Measurements from ENCODE around the gene PINK1.

Gene PINK1

GRCh38 chr1:20640183-20640597 is 6.9 kb downstream of the PINK1 start:
- H3K4me1 ChIP-seq (ENCODE audit: control insufficient read depth in 5 of 5, insufficient read depth in 5 of 5, low read length in 5 of 5) = peaks cover 0 to 4% (median 0%) of the 10 kb centered on the region in 5 donors

GRCh38 chr1:20641975-20642374 is 8.7 kb downstream of the PINK1 start:
- no peaks in the 10 kb centered on the region for H3K27me3 ChIP-seq (ENCODE audit: control insufficient read depth in 5 of 5, insufficient read depth in 4 of 5, low read length in 5 of 5)
- peaks cover 11 to 91% (median 82%) of the 10 kb centered on the region in 5 donors for H3K36me3 ChIP-seq (ENCODE audit: control insufficient read depth in 5 of 5, insufficient read depth in 5 of 5, low read length in 5 of 5)
- no peaks in the 10 kb centered on the region for H3K9me3 ChIP-seq (ENCODE audit: control insufficient read depth in 5 of 5, low read length in 5 of 5)
- no peak overlapping the region for H3K4me3 ChIP-seq (ENCODE audit: low read depth in 1 of 5, low read length in 5 of 5)
- H3K4me1 ChIP-seq (ENCODE audit: control insufficient read depth in 5 of 5, insufficient read depth in 5 of 5, low read length in 5 of 5) = no peaks in the 10 kb centered on the region
- no peak overlapping the region for H3K27ac ChIP-seq (ENCODE audit: low read depth, low read length)
- H3K9ac ChIP-seq (ENCODE audit: low read length in 5 of 5) = no peak overlapping the region

More at GRCh38 chr1:20640183-20640597, 6.9 kb downstream of the PINK1 start:
- Histone ChIP-seq H3K36me3 (ENCODE audit: control insufficient read depth in 5 of 5, insufficient read depth in 5 of 5, low read length in 5 of 5) (peaks cover 11 to 86% (median 79%) of the 10 kb centered on the region in 5 donors), H3K27me3 (ENCODE audit: control insufficient read depth in 5 of 5, insufficient read depth in 4 of 5, low read length in 5 of 5) (no peaks in the 10 kb centered on the region), H3K27ac (ENCODE audit: low read depth, low read length) (no peak overlapping the region), H3K4me3 (ENCODE audit: low read depth in 1 of 5, low read length in 5 of 5) (no peak overlapping the region), H3K9me3 (ENCODE audit: control insufficient read depth in 5 of 5, low read length in 5 of 5) (no peaks in the 10 kb centered on the region), H3K9ac (ENCODE audit: low read length in 5 of 5) (no peak overlapping the region)

GRCh38 chr1:20643080-20643479 is 9.8 kb downstream of the PINK1 start:
- Histone ChIP-seq H3K27me3 (ENCODE audit: control insufficient read depth in 5 of 5, insufficient read depth in 4 of 5, low read length in 5 of 5) (no peaks in the 10 kb centered on the region), H3K27ac (ENCODE audit: low read depth, low read length) (no peak overlapping the region), H3K4me3 (ENCODE audit: low read depth in 1 of 5, low read length in 5 of 5) (no peak overlapping the region), H3K4me1 (ENCODE audit: control insufficient read depth in 5 of 5, insufficient read depth in 5 of 5, low read length in 5 of 5) (no peaks in the 10 kb centered on the region), H3K36me3 (ENCODE audit: control insufficient read depth in 5 of 5, insufficient read depth in 5 of 5, low read length in 5 of 5) (peaks cover 11 to 87% (median 76%) of the 10 kb centered on the region in 5 donors), H3K9me3 (ENCODE audit: control insufficient read depth in 5 of 5, low read length in 5 of 5) (no peaks in the 10 kb centered on the region), H3K9ac (ENCODE audit: low read length in 5 of 5) (no peak overlapping the region)

GRCh38 chr1:20644416-20644815 is 11.2 kb downstream of the PINK1 start:
- no peak overlapping the region for H3K4me3 ChIP-seq (ENCODE audit: low read depth in 1 of 5, low read length in 5 of 5)
- peaks cover 11 to 87% (median 76%) of the 10 kb centered on the region in 5 donors for H3K36me3 ChIP-seq (ENCODE audit: control insufficient read depth in 5 of 5, insufficient read depth in 5 of 5, low read length in 5 of 5)
- no peak overlapping the region for H3K27ac ChIP-seq (ENCODE audit: low read depth, low read length)
- H3K27me3 ChIP-seq (ENCODE audit: control insufficient read depth in 5 of 5, insufficient read depth in 4 of 5, low read length in 5 of 5) = no peaks in the 10 kb centered on the region
- H3K4me1 ChIP-seq (ENCODE audit: control insufficient read depth in 5 of 5, insufficient read depth in 5 of 5, low read length in 5 of 5) = no peaks in the 10 kb centered on the region
- no peaks in the 10 kb centered on the region for H3K9me3 ChIP-seq (ENCODE audit: control insufficient read depth in 5 of 5, low read length in 5 of 5)
- H3K9ac ChIP-seq (ENCODE audit: low read length in 5 of 5) = no peak overlapping the region

GRCh38 chr1:20645414-20645813 is 12.2 kb downstream of the PINK1 start:
- Histone ChIP-seq H3K9ac (ENCODE audit: low read length in 5 of 5) (no peak overlapping the region), H3K4me3 (ENCODE audit: low read depth in 1 of 5, low read length in 5 of 5) (no peak overlapping the region), H3K27ac (ENCODE audit: low read depth, low read length) (no peak overlapping the region), H3K9me3 (ENCODE audit: control insufficient read depth in 5 of 5, low read length in 5 of 5) (no peaks in the 10 kb centered on the region), H3K27me3 (ENCODE audit: control insufficient read depth in 5 of 5, insufficient read depth in 4 of 5, low read length in 5 of 5) (no peaks in the 10 kb centered on the region), H3K36me3 (ENCODE audit: control insufficient read depth in 5 of 5, insufficient read depth in 5 of 5, low read length in 5 of 5) (peaks cover 15 to 89% (median 77%) of the 10 kb centered on the region in 5 donors), H3K4me1 (ENCODE audit: control insufficient read depth in 5 of 5, insufficient read depth in 5 of 5, low read length in 5 of 5) (no peaks in the 10 kb centered on the region)

- Histone ChIP-seq H3K4me3 (ENCODE audit: low read depth in 1 of 5, low read length in 5 of 5) (no peak overlapping the region), H3K36me3 (ENCODE audit: control insufficient read depth in 5 of 5, insufficient read depth in 5 of 5, low read length in 5 of 5) (peaks cover 14 to 87% (median 77%) of the 10 kb centered on the region in 5 donors), H3K9me3 (ENCODE audit: control insufficient read depth in 5 of 5, low read length in 5 of 5) (no peaks in the 10 kb centered on the region), H3K27me3 (ENCODE audit: control insufficient read depth in 5 of 5, insufficient read depth in 4 of 5, low read length in 5 of 5) (no peaks in the 10 kb centered on the region), H3K27ac (ENCODE audit: low read depth, low read length) (no peak overlapping the region), H3K9ac (ENCODE audit: low read length in 5 of 5) (no peak overlapping the region), H3K4me1 (ENCODE audit: control insufficient read depth in 5 of 5, insufficient read depth in 5 of 5, low read length in 5 of 5) (no peaks in the 10 kb centered on the region)
These were observed 15.2 kb downstream of the PINK1 start for GRCh38 chr1:20648438-20648837.

GRCh38 chr1:20648946-20649345 is 15.7 kb downstream of the PINK1 start:
- H3K27me3 ChIP-seq (ENCODE audit: control insufficient read depth in 5 of 5, insufficient read depth in 4 of 5, low read length in 5 of 5) = no peaks in the 10 kb centered on the region
- H3K4me1 ChIP-seq (ENCODE audit: control insufficient read depth in 5 of 5, insufficient read depth in 5 of 5, low read length in 5 of 5) = peaks cover 0 to 1% (median 0%) of the 10 kb centered on the region in 5 donors
- no peak overlapping the region for H3K27ac ChIP-seq (ENCODE audit: low read depth, low read length)
- no peak overlapping the region for H3K9ac ChIP-seq (ENCODE audit: low read length in 5 of 5)
- no peaks in the 10 kb centered on the region for H3K9me3 ChIP-seq (ENCODE audit: control insufficient read depth in 5 of 5, low read length in 5 of 5)
- no peak overlapping the region for H3K4me3 ChIP-seq (ENCODE audit: low read depth in 1 of 5, low read length in 5 of 5)
- peaks cover 12 to 88% (median 79%) of the 10 kb centered on the region in 5 donors for H3K36me3 ChIP-seq (ENCODE audit: control insufficient read depth in 5 of 5, insufficient read depth in 5 of 5, low read length in 5 of 5)

- Histone ChIP-seq H3K9ac (ENCODE audit: low read length in 5 of 5) (no peak overlapping the region), H3K9me3 (ENCODE audit: control insufficient read depth in 5 of 5, low read length in 5 of 5) (no peaks in the 10 kb centered on the region), H3K27me3 (ENCODE audit: control insufficient read depth in 5 of 5, insufficient read depth in 4 of 5, low read length in 5 of 5) (no peaks in the 10 kb centered on the region), H3K27ac (ENCODE audit: low read depth, low read length) (no peak overlapping the region), H3K4me3 (ENCODE audit: low read depth in 1 of 5, low read length in 5 of 5) (no peak overlapping the region), H3K36me3 (ENCODE audit: control insufficient read depth in 5 of 5, insufficient read depth in 5 of 5, low read length in 5 of 5) (peaks cover 8 to 98% (median 89%) of the 10 kb centered on the region in 5 donors), H3K4me1 (ENCODE audit: control insufficient read depth in 5 of 5, insufficient read depth in 5 of 5, low read length in 5 of 5) (peaks cover 0 to 7% (median 0%) of the 10 kb centered on the region in 5 donors)
These were observed 19.0 kb downstream of the PINK1 start for GRCh38 chr1:20652300-20652699.

GRCh38 chr1:20654104-20654690 is 20.9 kb downstream of the PINK1 start:
- H3K27me3 ChIP-seq (ENCODE audit: control insufficient read depth in 5 of 5, insufficient read depth in 4 of 5, low read length in 5 of 5) = no peaks in the 10 kb centered on the region
- no peak overlapping the region for H3K4me3 ChIP-seq (ENCODE audit: low read depth in 1 of 5, low read length in 5 of 5)
- H3K9me3 ChIP-seq (ENCODE audit: control insufficient read depth in 5 of 5, low read length in 5 of 5) = no peaks in the 10 kb centered on the region
- H3K4me1 ChIP-seq (ENCODE audit: control insufficient read depth in 5 of 5, insufficient read depth in 5 of 5, low read length in 5 of 5) = peaks cover 0 to 8% (median 0%) of the 10 kb centered on the region in 5 donors
- no peak overlapping the region for H3K9ac ChIP-seq (ENCODE audit: low read length in 5 of 5)
- H3K36me3 ChIP-seq (ENCODE audit: control insufficient read depth in 5 of 5, insufficient read depth in 5 of 5, low read length in 5 of 5) = peaks cover 8 to 90% (median 82%) of the 10 kb centered on the region in 5 donors
- H3K27ac ChIP-seq (ENCODE audit: low read depth, low read length) = no peak overlapping the region

- Histone ChIP-seq H3K4me1 (ENCODE audit: control insufficient read depth in 5 of 5, insufficient read depth in 5 of 5, low read length in 5 of 5) (peaks cover 5 to 33% (median 20%) of the 10 kb centered on the region in 5 donors), H3K36me3 (ENCODE audit: control insufficient read depth in 5 of 5, insufficient read depth in 5 of 5, low read length in 5 of 5) (peaks cover 0 to 63% (median 57%) of the 10 kb centered on the region in 5 donors)
These were observed 23.8 kb downstream of the PINK1 start for GRCh38 chr1:20657024-20657423.

More at GRCh38 chr1:20657024-20657423, 23.8 kb downstream of the PINK1 start:
- Histone ChIP-seq H3K4me3 (ENCODE audit: low read depth in 1 of 5, low read length in 5 of 5) (no peak overlapping the region), H3K9ac (ENCODE audit: low read length in 5 of 5) (no peak overlapping the region), H3K27ac (ENCODE audit: low read depth, low read length) (no peak overlapping the region), H3K27me3 (ENCODE audit: control insufficient read depth in 5 of 5, insufficient read depth in 4 of 5, low read length in 5 of 5) (no peaks in the 10 kb centered on the region), H3K9me3 (ENCODE audit: control insufficient read depth in 5 of 5, low read length in 5 of 5) (no peaks in the 10 kb centered on the region)
